B cell (primary cell): ENCODE measurements around the gene FJX1.

Experiments
- CTCF ChIP-seq: fragments of 200-600 bp; IDR thresholded peaks from one replicate; pipeline ENCODE4 v1.8.0; 2022; ENCODE audit warnings: antibody characterized with exemption, mild to moderate bottlenecking
- EZH2 ChIP-seq: IDR thresholded peaks from 2 replicates; pipeline ENCODE4 v1.6.1; 2012; ENCODE audit warnings: borderline replicate concordance, low read depth, mild to moderate bottlenecking, moderate library complexity, low read length; ENCODE audit not compliant: insufficient read depth, poor library complexity, severe bottlenecking

DNA sequence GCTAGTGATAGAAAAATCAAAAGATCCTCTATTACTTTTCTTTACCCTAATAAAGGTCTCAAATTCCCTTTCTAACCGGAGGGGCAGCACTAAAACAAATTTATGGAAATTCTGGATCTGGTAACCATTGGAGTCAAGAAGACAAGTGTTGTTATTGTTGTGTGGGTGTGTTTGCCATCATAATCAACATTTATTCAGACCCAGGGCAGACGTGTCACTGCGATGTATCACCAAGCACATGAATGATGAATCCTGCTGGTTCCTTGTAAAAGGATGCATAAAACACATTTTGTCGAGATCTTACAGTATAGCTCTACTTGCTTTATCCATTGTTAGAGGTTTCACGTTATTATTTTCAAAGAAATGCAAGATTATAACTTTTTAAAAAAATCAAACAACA is 12.1 kb upstream of the FJX1 start:
- TF ChIP-seq CTCF: no peak
- TF ChIP-seq EZH2: no peak
